MCF 10A (cell line): ENCODE data around the gene CCDC137. TPM values are rescaled to one million over a fixed set of nuclear protein-coding genes. Genes with fewer than 3 reads are reported as not detected.

Source experiments
- BruUV-seq: library from RNA; stranded (reverse); fragments of 400-500 nt; replicated peaks from 2 replicates; lab custom pipeline; 2021; lab: Mats Ljungman, UMichigan
- CTCF ChIA-PET: fragments of 300-600 bp; sonication (Branson Sonifier 250); formaldehyde crosslinking; extraction: SDS; loops from one replicate; lab custom pipeline; 2021; ENCODE audit warnings: antibody characterized with exemption, inconsistent platforms; lab: Yijun Ruan, JAX
- POLR2A ChIA-PET: fragments of 300-600, 350-650 bp; sonication (Branson Sonifier 250); formaldehyde crosslinking; extraction: SDS; loops from one replicate; lab custom pipeline; 2020; ENCODE audit warnings: antibody characterized with exemption, inconsistent platforms; lab: Yijun Ruan, JAX
- DNase-seq: peaks from one replicate; pipeline ENCODE4 v3.0.0-alpha.2; 2018; ENCODE audit not compliant: unreplicated experiment
- H3K27ac Mint-ChIP-seq: one replicate; pipeline ENCODE4 v1.8.0; 2022; ENCODE audit warnings: mild to moderate bottlenecking, low read depth, mixed read lengths; ENCODE audit not compliant: unreplicated experiment
- H3K27me3 Mint-ChIP-seq: one replicate; pipeline ENCODE4 v1.8.0; 2022; ENCODE audit warnings: mixed read lengths; ENCODE audit not compliant: insufficient read depth, unreplicated experiment
- H3K36me3 Mint-ChIP-seq: one replicate; pipeline ENCODE4 v1.8.0; 2022; ENCODE audit warnings: mild to moderate bottlenecking, moderate library complexity, mixed read lengths; ENCODE audit not compliant: insufficient read depth, unreplicated experiment
- H3K4me1 Mint-ChIP-seq: one replicate; pipeline ENCODE4 v1.8.0; 2022; ENCODE audit warnings: mixed read lengths; ENCODE audit not compliant: insufficient read depth, unreplicated experiment
- H3K4me3 Mint-ChIP-seq: one replicate; pipeline ENCODE4 v1.8.0; 2022; ENCODE audit warnings: mild to moderate bottlenecking, moderate library complexity, mixed read lengths; ENCODE audit not compliant: unreplicated experiment
- H3K9me3 Mint-ChIP-seq: one replicate; pipeline ENCODE4 v1.8.0; 2022; ENCODE audit warnings: mixed read lengths; ENCODE audit not compliant: unreplicated experiment
- intact Hi-C: fragments of 100-400 bp; cut with micrococcal nuclease; formaldehyde crosslinking; loops from 2 replicates; pipeline ENCODE4 v1.14.1; 2022
- total RNA-seq: library from RNA; stranded (reverse); gene quantifications from 2 replicates; pipeline ENCODE4 v1.2.3, GENCODE V29; 2022
- TF ChIP-seq, protein P1 (sequence below): fragments of 200-600 bp; IDR thresholded peaks from one replicate; pipeline ENCODE4 v1.8.0; 2022; ENCODE audit warnings: antibody characterized with exemption, mild to moderate bottlenecking; ENCODE audit not compliant: unreplicated experiment

CCDC137 gene
- total RNA-seq, 1 experiment from 2014 or later = 27.1 TPM

DNA sequence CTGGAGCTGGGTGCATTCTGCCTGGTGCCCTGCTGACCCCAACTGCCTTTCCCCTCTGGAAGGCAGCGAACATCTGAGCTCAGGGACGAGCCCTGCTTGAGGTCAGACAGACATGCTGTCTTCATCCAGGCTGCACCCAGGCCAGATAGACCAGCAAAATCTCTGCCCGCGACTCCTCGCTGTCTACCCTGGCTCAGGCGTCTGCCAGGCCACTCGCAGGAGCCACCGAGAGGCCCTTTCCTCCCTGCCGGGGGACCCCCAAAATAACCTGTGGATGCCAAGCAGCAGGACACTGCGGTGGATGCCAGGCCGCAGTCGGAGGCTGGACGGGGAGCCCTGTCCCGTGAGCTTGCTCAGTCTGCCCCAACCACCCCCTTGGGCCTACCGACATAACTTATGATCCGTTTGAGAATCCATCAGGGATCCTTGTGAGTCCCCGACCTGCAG lies 42.2 kb downstream of the CCDC137 start:
- no TSS peak for BruUV-seq
- TF ChIP-seq, protein P1, sequence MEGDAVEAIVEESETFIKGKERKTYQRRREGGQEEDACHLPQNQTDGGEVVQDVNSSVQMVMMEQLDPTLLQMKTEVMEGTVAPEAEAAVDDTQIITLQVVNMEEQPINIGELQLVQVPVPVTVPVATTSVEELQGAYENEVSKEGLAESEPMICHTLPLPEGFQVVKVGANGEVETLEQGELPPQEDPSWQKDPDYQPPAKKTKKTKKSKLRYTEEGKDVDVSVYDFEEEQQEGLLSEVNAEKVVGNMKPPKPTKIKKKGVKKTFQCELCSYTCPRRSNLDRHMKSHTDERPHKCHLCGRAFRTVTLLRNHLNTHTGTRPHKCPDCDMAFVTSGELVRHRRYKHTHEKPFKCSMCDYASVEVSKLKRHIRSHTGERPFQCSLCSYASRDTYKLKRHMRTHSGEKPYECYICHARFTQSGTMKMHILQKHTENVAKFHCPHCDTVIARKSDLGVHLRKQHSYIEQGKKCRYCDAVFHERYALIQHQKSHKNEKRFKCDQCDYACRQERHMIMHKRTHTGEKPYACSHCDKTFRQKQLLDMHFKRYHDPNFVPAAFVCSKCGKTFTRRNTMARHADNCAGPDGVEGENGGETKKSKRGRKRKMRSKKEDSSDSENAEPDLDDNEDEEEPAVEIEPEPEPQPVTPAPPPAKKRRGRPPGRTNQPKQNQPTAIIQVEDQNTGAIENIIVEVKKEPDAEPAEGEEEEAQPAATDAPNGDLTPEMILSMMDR = no peak
- Mint-ChIP-seq H3K4me3 (no peak overlapping the region), H3K36me3 (peaks cover 66% of the 10 kb centered on the region), H3K27ac (no peak overlapping the region), H3K9me3 (no peaks in the 10 kb centered on the region), H3K4me1 (peaks cover 11% of the 10 kb centered on the region), H3K27me3 (no peaks in the 10 kb centered on the region)
- POLR2A ChIA-PET = interaction anchor here (0.7 to 6.0 kb wide), 5 partner anchors 15 to 132 kb away, joined by 3 to 57 read pairs (median 4); partner anchors contain the start of genes ARL16, CCDC137, HGS and OXLD1
- no peak for DNase-seq
- intact Hi-C loops = no loop called here
- CTCF ChIA-PET = no interaction called here

DNA sequence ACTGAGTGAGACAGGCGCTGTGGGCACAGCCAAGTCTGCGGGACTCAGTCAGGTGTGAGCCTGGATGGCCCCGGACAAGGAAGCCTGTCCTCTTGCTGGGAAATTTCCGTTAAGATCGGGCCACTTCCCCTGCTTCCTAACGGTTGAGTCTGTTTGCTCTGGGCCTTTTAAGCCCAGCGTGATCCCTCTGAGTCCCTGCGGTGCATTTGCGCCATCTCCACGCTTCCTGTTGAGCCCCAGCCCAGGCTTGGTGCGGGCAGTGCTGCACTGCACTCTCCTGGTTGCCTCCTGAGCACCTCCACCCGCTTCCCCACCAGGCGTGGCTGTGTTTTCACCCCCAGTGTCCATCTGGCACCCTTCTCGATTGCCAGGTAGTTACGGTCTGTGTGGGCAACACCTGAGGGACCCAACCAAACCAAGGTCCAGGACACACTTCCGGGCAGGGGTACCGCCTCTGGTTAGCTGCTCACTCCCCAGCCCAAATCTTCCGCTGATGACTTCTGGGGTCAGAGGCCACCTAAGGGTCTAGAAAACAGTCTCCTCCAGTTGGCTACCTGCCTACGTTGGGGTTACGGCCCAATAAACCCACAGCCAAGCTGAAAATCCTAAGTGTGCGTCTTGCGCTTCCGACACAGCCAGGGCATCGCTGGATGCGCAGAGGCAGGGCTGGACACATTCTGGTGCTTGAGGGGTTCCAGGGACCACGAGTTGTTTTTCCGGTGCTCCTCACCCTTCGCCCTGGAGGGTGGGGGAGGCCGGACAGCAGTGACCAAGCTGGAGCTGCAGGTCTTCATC lies 44.2 kb downstream of the CCDC137 start:
- BruUV-seq = no TSS peak
- peak overlapping the region; percentile 84 for H3K4me3 Mint-ChIP-seq
- H3K36me3 Mint-ChIP-seq = peaks cover 59% of the 10 kb centered on the region
- no peaks in the 10 kb centered on the region for H3K27me3 Mint-ChIP-seq
- TF ChIP-seq, protein P1 = no peak
- intact Hi-C loops = loop anchor here (1.0 kb wide), 1 partner anchor 7 kb away; the partner anchor contains the start of gene MRPL12
- H3K4me1 Mint-ChIP-seq = peaks cover 6% of the 10 kb centered on the region
- H3K27ac Mint-ChIP-seq = no peak overlapping the region
- DNase-seq = no peak
- no peaks in the 10 kb centered on the region for H3K9me3 Mint-ChIP-seq
- CTCF ChIA-PET = interaction anchor here (0.6 to 1.1 kb wide), 3 partner anchors 9 to 26 kb away, joined by 3 read pairs; no protein-coding TSS in a partner anchor
- POLR2A ChIA-PET = interaction anchor here (0.8 to 6.0 kb wide), 9 partner anchors 8 to 123 kb away, joined by 3 to 63 read pairs (median 4); partner anchors contain the start of genes ARL16, CCDC137, HGS and MCRIP1

DNA sequence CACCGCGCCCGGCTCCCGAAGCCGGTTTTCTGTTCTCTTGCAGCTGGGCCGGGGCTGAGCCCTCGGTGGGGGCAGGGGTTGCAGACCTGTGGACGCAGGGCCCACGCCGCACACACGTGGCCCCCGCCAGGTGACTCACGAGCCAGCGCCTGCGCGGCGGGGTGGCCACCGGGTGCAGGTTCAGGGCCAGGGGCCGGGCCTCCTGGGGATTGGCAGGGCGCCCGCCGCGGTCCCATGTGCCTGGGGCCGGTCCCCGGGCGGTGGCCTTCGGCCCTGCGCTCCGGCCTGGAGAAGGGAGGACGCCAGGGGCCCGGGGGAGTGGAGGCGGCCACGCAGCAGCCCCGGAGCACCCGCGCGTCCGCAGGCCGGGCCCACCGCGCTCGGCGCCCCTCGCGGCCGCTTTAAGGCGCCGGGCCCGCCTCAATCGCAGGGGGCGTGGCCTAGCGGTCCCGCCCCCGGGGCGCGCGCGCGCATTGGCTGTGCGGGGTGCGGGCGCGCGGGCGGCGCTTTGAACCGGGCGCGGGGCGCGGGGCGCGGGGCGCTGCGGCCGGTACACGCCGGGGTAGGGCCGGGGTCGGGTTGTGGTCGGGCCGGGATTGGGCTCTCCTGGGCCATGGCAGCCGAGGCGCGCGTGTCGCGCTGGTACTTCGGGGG lies 45.4 kb downstream of the CCDC137 start, which contains the start of gene SLC25A10:
Gene SLC25A10, plus strand, starts transcription at position 471 of the 654 bp plus-strand sequence. Its CDS starts 143 bp downstream, at position 614.
- Mint-ChIP-seq H3K27ac (peak within 1 kb of the TSS; percentile 33), H3K4me3 (peak within 1 kb of the TSS; percentile 84), H3K4me1 (peaks cover 6% of the 10 kb centered on the region), H3K27me3 (no peaks in the 10 kb centered on the region), H3K9me3 (no peaks in the 10 kb centered on the region), H3K36me3 (peaks cover 47% of the 10 kb centered on the region)
- POLR2A ChIA-PET = interaction anchor here (0.5 to 6.0 kb wide), 14 partner anchors 9 to 173 kb away, joined by 3 to 63 read pairs (median 4); partner anchors contain the start of genes ARL16, CCDC137, HGS and MCRIP1
- TF ChIP-seq, protein P1 = no peak
- CTCF ChIA-PET = interaction anchor here (0.7 to 1.4 kb wide), 3 partner anchors 9 to 19 kb away, joined by 3 to 6 read pairs (median 3); no protein-coding TSS in a partner anchor
- no TSS peak for BruUV-seq
- intact Hi-C loops = loop anchor here (1.0 kb wide), 1 partner anchor 9 kb away; the partner anchor contains the start of gene MRPL12
- peak; percentile 85 for DNase-seq
